Type B pancreatic cell (in vitro differentiated cells): ENCODE data around the gene NUDT3. TPM values are rescaled to one million over a fixed set of nuclear protein-coding genes. Genes with fewer than 3 reads are reported as not detected.

Experiments used
- DNase-seq: peaks from one replicate; pipeline ENCODE4 v3.0.0; 2021; ENCODE audit warnings: mixed read lengths; ENCODE audit not compliant: unreplicated experiment; ENCODE audit errors: extremely low spot score
- H3K27ac Mint-ChIP-seq: 2 replicates; pipeline ENCODE4 v1.8.0; 2021; ENCODE audit warnings: mild to moderate bottlenecking, mixed read lengths
- H3K27me3 Mint-ChIP-seq: 2 replicates; pipeline ENCODE4 v1.8.0; 2021; ENCODE audit warnings: mixed read lengths
- H3K36me3 Mint-ChIP-seq: 2 replicates; pipeline ENCODE4 v1.8.0; 2021; ENCODE audit warnings: mixed read lengths
- H3K4me1 Mint-ChIP-seq: one replicate; pipeline ENCODE4 v1.8.0; 2021; ENCODE audit warnings: mixed read lengths; ENCODE audit not compliant: unreplicated experiment
- H3K4me3 Mint-ChIP-seq: 2 replicates; pipeline ENCODE4 v1.8.0; 2021; ENCODE audit warnings: mild to moderate bottlenecking, mixed read lengths
- H3K9me3 Mint-ChIP-seq: 2 replicates; pipeline ENCODE4 v1.8.0; 2021; ENCODE audit warnings: mixed read lengths
- CTCF ChIP-seq: fragments of 200-600 bp; sonication (generic); conservative IDR thresholded peaks from 2 replicates; pipeline ENCODE4 v1.5.0; 2021; ENCODE audit warnings: antibody characterized with exemption, mild to moderate bottlenecking
- total RNA-seq: library from RNA; stranded (reverse); gene quantifications from 2 replicates; pipeline ENCODE4 v1.2.1, GENCODE V29; 2021; ENCODE audit warnings: low replicate concordance

Gene NUDT3
- total RNA-seq, 1 donor from 2014 or later, result 31.9 TPM

DNA sequence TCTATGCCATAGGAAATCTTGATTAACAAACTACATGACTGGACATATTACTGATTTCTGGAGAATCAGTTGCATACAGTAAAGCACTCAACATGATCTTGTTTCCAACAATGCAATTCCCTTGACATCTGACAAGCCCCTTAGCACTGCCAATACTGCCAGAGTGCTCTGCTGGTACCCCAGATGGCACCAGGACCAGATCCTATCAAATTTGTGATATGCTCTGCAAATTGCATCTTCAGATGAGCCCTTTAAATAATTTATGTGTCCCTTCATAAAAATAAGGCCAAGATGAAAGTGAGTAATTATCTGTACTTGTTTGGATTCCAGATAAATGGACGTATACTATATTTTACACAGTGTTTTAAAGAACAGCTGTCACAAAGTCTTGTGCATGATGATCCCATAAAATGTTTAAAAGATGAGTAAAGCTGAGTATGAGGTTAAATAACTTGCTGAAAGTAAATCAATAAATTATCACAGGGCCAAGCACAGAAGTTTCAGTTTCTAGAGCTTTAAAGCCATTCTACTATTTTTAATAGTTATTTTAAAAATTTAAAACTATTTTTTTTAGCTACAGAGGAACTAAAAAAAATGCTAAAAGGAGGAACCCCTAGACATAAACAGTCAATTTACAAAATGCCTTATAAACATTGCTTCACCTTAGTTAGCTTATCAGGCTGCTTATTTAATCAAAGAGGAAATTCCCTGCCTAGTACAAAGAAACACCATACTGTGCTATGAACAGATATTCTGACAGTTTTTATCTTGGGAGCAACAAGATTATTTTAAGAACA lies 42.1 kb downstream of the NUDT3 start:
- Mint-ChIP-seq H3K36me3 (peaks cover 5% of the 10 kb centered on the region), H3K4me3 (no peak overlapping the region), H3K27me3 (no peaks in the 10 kb centered on the region), H3K9me3 (no peaks in the 10 kb centered on the region), H3K27ac (no peak overlapping the region), H3K4me1 (peaks cover 21% of the 10 kb centered on the region)
- DNase-seq, result no peak
- no peak for TF ChIP-seq CTCF

DNA sequence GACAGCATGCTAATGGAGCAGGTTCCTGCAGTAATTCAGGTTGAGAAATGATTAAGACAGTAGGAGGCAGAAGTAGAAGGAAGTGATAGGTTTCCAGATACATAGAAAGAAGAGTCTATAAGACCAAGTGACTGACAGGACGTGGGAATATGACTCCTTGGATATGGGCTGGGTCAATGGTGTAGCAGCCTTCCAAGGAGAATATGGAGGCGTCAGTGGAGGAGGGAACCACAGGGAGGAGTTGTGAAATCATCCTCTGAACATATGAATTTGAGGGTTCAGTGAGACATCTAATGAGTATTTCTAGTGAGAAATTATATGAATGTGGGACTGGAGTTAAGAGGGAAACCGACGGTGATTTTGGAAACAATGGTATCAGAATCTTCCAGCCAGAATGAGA lies 43.3 kb downstream of the NUDT3 start:
- Mint-ChIP-seq H3K27me3 (no peaks in the 10 kb centered on the region), H3K27ac (no peak overlapping the region), H3K9me3 (no peaks in the 10 kb centered on the region), H3K36me3 (peaks cover 8% of the 10 kb centered on the region), H3K4me1 (peaks cover 21% of the 10 kb centered on the region), H3K4me3 (no peak overlapping the region)
- TF ChIP-seq CTCF, result no peak
- no peak for DNase-seq

- peaks cover 26% of the 10 kb centered on the region for H3K4me1 Mint-ChIP-seq
- peaks cover 12% of the 10 kb centered on the region for H3K36me3 Mint-ChIP-seq
- no peaks in the 10 kb centered on the region for H3K27me3 Mint-ChIP-seq
- no peak overlapping the region for H3K27ac Mint-ChIP-seq
- TF ChIP-seq CTCF, result no peak
- no peak overlapping the region for H3K4me3 Mint-ChIP-seq
- no peaks in the 10 kb centered on the region for H3K9me3 Mint-ChIP-seq
- no peak for DNase-seq
Measured at GRCh38 chr6:34347303-34347702, 45.2 kb downstream of the NUDT3 start.

GRCh38 chr6:34346175-34347119 lies 46.0 kb downstream of the NUDT3 start:
- no peak for TF ChIP-seq CTCF
- no peak for DNase-seq
- Mint-ChIP-seq H3K36me3 (peaks cover 17% of the 10 kb centered on the region), H3K9me3 (no peaks in the 10 kb centered on the region), H3K4me1 (peaks cover 26% of the 10 kb centered on the region), H3K4me3 (no peak overlapping the region), H3K27me3 (no peaks in the 10 kb centered on the region), H3K27ac (peak overlapping the region; percentile 49)

DNA sequence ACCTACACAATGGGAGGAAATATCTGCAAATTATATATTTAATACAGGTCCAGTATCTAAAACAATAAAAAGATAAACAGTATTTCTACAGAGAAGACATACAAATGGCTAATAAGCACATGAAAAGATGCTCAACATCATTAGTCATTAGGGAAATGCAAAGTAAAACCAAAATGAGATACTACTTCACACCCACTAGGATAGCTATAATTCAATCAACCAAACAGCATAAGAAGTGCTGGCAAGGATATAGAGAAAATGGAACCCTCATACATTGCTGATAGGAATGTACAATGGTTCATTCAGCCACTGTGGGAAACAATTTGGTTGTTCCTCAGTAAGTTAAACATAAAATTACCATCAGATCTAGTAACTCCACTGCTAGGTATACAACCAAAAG lies 48.7 kb downstream of the NUDT3 start:
- DNase-seq, result no peak
- Mint-ChIP-seq H3K27me3 (no peaks in the 10 kb centered on the region), H3K9me3 (no peaks in the 10 kb centered on the region), H3K4me3 (no peak overlapping the region), H3K27ac (no peak overlapping the region), H3K4me1 (peaks cover 25% of the 10 kb centered on the region), H3K36me3 (peaks cover 25% of the 10 kb centered on the region)
- no peak for TF ChIP-seq CTCF
